HCT116 (cell line): ENCODE results near the gene NKX1-1. TPM values are rescaled to one million over a fixed set of nuclear protein-coding genes. Genes with fewer than 3 reads are reported as not detected.
A peak's percentile ranks its signal among the peaks of the same experiment; 100 is the strongest.

Experiments
- ATAC-seq: fragments of 200-7000 bp; cut with Tn5 transposase; 2 replicates; pipeline ENCODE4 v1.9.1; 2020; ENCODE audit warnings: mild to moderate bottlenecking, moderate library complexity
- BruUV-seq: library from RNA; stranded (reverse); fragments of 400-500 nt; replicated peaks from 2 replicates; lab custom pipeline; 2021; lab: Mats Ljungman, UMichigan
- CTCF ChIA-PET: fragments of 300-600 bp; sonication (Branson Sonifier 250); formaldehyde crosslinking; loops from one replicate; lab custom pipeline; 2021; ENCODE audit warnings: antibody characterized with exemption; lab: Charles Lee
- POLR2A ChIA-PET: fragments of 300-600, 350-600 bp; sonication (Branson Sonifier 250); formaldehyde crosslinking; loops from one replicate; lab custom pipeline; 2021; ENCODE audit warnings: antibody characterized with exemption; lab: Charles Lee
- RAD21 ChIA-PET, 2 experiments: fragments of 300-600 bp; sonication (Branson Sonifier 250); formaldehyde crosslinking; loops; one replicate each; lab custom pipeline; 2023; ENCODE audit warnings: low total read pairs in 2 of 2; ENCODE audit not compliant: uncharacterized antibody in 2 of 2, unreplicated experiment in 2 of 2, low non-redundant PET in 1 of 2; lab: Charles Lee
- DNase-seq: peaks from one replicate; pipeline ENCODE4 v3.0.0-alpha.2; 2010; ENCODE audit warnings: low read depth, low spot score
- H2AFZ ChIP-seq: fragments of 200-600 bp; shearing (Covaris generic), sonication (generic); 2 replicates; pipeline ENCODE4 v1.6.1; 2017; ENCODE audit warnings: low read depth, mixed run types, mixed read lengths, antibody characterized with exemption, low read length; ENCODE audit not compliant: poor library complexity, severe bottlenecking
- H3K27ac ChIP-seq: 2 replicates; pipeline ENCODE4 v1.5.1; 2012; ENCODE audit warnings: low read depth, low read length
- H3K27me3 ChIP-seq: fragments of 200-600 bp; sonication (generic); 2 replicates; pipeline ENCODE4 v1.6.1; 2016; ENCODE audit warnings: mixed run types, low read length, mixed read lengths; ENCODE audit not compliant: insufficient read depth
- H3K36me3 ChIP-seq, 2 experiments: fragments of 200-500 bp in 1 of 2; fragments of 200-600 bp in 1 of 2; sonication (Bioruptor generic) in 1 of 2; sonication (generic) in 1 of 2; 2 replicates each; pipeline versions ENCODE4 v1.5.1 to v1.6.1; 2014 to 2016; ENCODE audit warnings: low read length in 2 of 2, inconsistent platforms in 1 of 2, mixed read lengths in 1 of 2, mixed run types in 1 of 2; ENCODE audit not compliant: insufficient read depth in 2 of 2, control insufficient read depth in 1 of 2
- H3K4me1 ChIP-seq, 2 experiments: fragments of 200-600 bp in 1 of 2; sonication (generic) in 1 of 2; 2 replicates each; pipeline versions ENCODE4 v1.5.1 to v1.6.1; 2012 to 2017; ENCODE audit warnings: low read length in 2 of 2, inconsistent platforms in 1 of 2, mild to moderate bottlenecking in 1 of 2, mixed read lengths in 1 of 2, mixed run types in 1 of 2, moderate library complexity in 1 of 2; ENCODE audit not compliant: insufficient read depth in 2 of 2, control insufficient read depth in 1 of 2
- H3K4me2 ChIP-seq: fragments of 200-600 bp; sonication (generic); 2 replicates; pipeline ENCODE4 v1.6.1; 2017; ENCODE audit warnings: mixed run types, low read length, mixed read lengths
- H3K4me3 ChIP-seq, 2 experiments: fragments of 200-600 bp in 1 of 2; sonication (generic) in 1 of 2; replicated peaks in 1 of 2; 2 replicates each; pipeline ENCODE4 v1.5.1; 2011 to 2016; ENCODE audit warnings: low read length in 2 of 2, control low read depth in 1 of 2, low read depth in 1 of 2, mild to moderate bottlenecking in 1 of 2, mixed read lengths in 1 of 2, mixed run types in 1 of 2
- H3K79me2 ChIP-seq: fragments of 200-600 bp; sonication (generic); 2 replicates; pipeline ENCODE4 v1.6.1; 2017; ENCODE audit warnings: mild to moderate bottlenecking, mixed run types, low read length, moderate library complexity, mixed read lengths; ENCODE audit not compliant: insufficient read depth
- H3K9ac ChIP-seq: fragments of 200-600 bp; sonication (generic); 2 replicates; pipeline ENCODE4 v1.6.1; 2016; ENCODE audit warnings: low read length, mixed read lengths
- H3K9me2 ChIP-seq: fragments of 200-600 bp; sonication (generic), shearing (Covaris generic); 2 replicates; pipeline ENCODE4 v1.6.1; 2017; ENCODE audit warnings: mixed run types, mild to moderate bottlenecking, moderate library complexity; ENCODE audit not compliant: insufficient read depth
- H3K9me3 ChIP-seq, 2 experiments: fragments of 200-500 bp in 1 of 2; fragments of 200-600 bp in 1 of 2; sonication (Bioruptor generic) in 1 of 2; sonication (generic) in 1 of 2; 2 replicates each; pipeline ENCODE4 v1.6.1; 2014 to 2017; ENCODE audit warnings: low read length in 2 of 2, mixed read lengths in 2 of 2, inconsistent platforms in 1 of 2, low read depth in 1 of 2, mild to moderate bottlenecking in 1 of 2, mixed run types in 1 of 2, moderate library complexity in 1 of 2; ENCODE audit not compliant: control insufficient read depth in 1 of 2, insufficient read depth in 1 of 2
- H4K20me1 ChIP-seq: fragments of 200-600 bp; sonication (generic), shearing (Covaris generic); 2 replicates; pipeline ENCODE4 v1.6.1; 2017; ENCODE audit warnings: mixed run types, mild to moderate bottlenecking, moderate library complexity; ENCODE audit not compliant: insufficient read depth
- CTCF ChIP-seq, 3 experiments: fragments of 200-600 bp in 1 of 3; sonication (generic) in 1 of 3; IDR thresholded peaks in 2 of 3; conservative IDR thresholded peaks in 1 of 3; 2 replicates each; pipeline ENCODE4 v1.5.1; 2012 to 2017; ENCODE audit warnings: low read depth in 2 of 3, low read length in 2 of 3, antibody characterized with exemption in 1 of 3, borderline replicate concordance in 1 of 3, control low read depth in 1 of 3, mild to moderate bottlenecking in 1 of 3, mixed read lengths in 1 of 3, mixed run types in 1 of 3, moderate library complexity in 1 of 3; ENCODE audit not compliant: insufficient read depth in 1 of 3
- MAX ChIP-seq: IDR thresholded peaks from 2 replicates; pipeline ENCODE4 v1.6.1; 2012
- TCF7L2 ChIP-seq: IDR thresholded peaks from 2 replicates; pipeline ENCODE4 v1.7.0; 2011; ENCODE audit warnings: borderline replicate concordance, inconsistent platforms; ENCODE audit not compliant: insufficient read depth, insufficient read length; ENCODE audit errors: extremely low read depth
- intact Hi-C: fragments of 100-400 bp; cut with micrococcal nuclease; formaldehyde crosslinking; loops from 2 replicates; pipeline ENCODE4 v1.10.0; 2022
- total RNA-seq: library from RNA; stranded (reverse); gene quantifications from one replicate; pipeline ENCODE4 v1.2.1, GENCODE V29; 2021; ENCODE audit not compliant: unreplicated experiment

The NKX1-1 gene
- total RNA-seq, 1 experiment from 2014 or later, result not detected

GRCh38 chr4:1357356-1358248 lies 48.6 kb downstream of the NKX1-1 start (continued):
- no peak for TF ChIP-seq MAX

- Histone ChIP-seq H4K20me1 (no peaks in the 10 kb centered on the region), H3K27me3 (no peaks in the 10 kb centered on the region), H3K79me2 (no peaks in the 10 kb centered on the region), H3K4me3 (no peak overlapping the region), H3K4me1 (peaks cover 2 to 9% of the 10 kb centered on the region in 2 experiments; a peak in 2 of 4 replicates), H3K9ac (no peak overlapping the region), H3K4me2 (no peak overlapping the region), H3K27ac (no peak overlapping the region), H3K9me3 (no peaks in the 10 kb centered on the region), H3K9me2 (no peaks in the 10 kb centered on the region), H2AFZ (no peak overlapping the region), H3K36me3 (no peaks in the 10 kb centered on the region; a peak in 2 of 4 replicates)
- CTCF ChIA-PET, result interaction anchor here (1.1 to 2.0 kb wide), 3 partner anchors 10 to 273 kb away, joined by 5 to 10 read pairs (median 5); partner anchors contain the start of gene UVSSA
- intact Hi-C loops, result loop anchor here (2.0 to 10.0 kb wide), 2 partner anchors 158 to 272 kb away; no protein-coding TSS in a partner anchor
- ATAC-seq (0 out of 2 replicates have a peak, but pooled peaks have one; percentile 37), DNase-seq (no peak)
- no TSS peak for BruUV-seq
- TF ChIP-seq CTCF (IDR thresholded peaks at IDR 0.05 in 2 of 3, conservative IDR thresholded peaks at IDR 0.05 in 1 of 3; ENCODE audit: borderline replicate concordance in 1 of 3, insufficient read depth in 1 of 3, low read depth in 2 of 3, low read length in 2 of 3) (peak in 2 of 3 experiments; percentile 82 to 85; a peak in 4 of 6 replicates), TCF7L2 (no peak)
- POLR2A ChIA-PET, result no interaction called here
- RAD21 ChIA-PET, result interaction anchor here (1.0 to 1.6 kb wide), 2 partner anchors 64 to 157 kb away, joined by 3 to 6 read pairs; no protein-coding TSS in a partner anchor
These were observed 49.9 kb downstream of the NKX1-1 start for GRCh38 chr4:1356181-1356998.
